NOMO-1 treated with DMSO at 0.1 percent for 48 hours (cell line): ENCODE measurements around the gene STK31.
"Not testable (repeated sequence)": the region's sequence is repeated elsewhere in the genome, so short reads cannot be mapped to it uniquely, and the experiment has no call there.

Source experiments
- DNase-seq: peaks from one replicate; lab custom pipeline; 2025; ENCODE audit not compliant: unreplicated experiment; lab: John Stamatoyannopoulos, UW

STK31 gene, protein sequence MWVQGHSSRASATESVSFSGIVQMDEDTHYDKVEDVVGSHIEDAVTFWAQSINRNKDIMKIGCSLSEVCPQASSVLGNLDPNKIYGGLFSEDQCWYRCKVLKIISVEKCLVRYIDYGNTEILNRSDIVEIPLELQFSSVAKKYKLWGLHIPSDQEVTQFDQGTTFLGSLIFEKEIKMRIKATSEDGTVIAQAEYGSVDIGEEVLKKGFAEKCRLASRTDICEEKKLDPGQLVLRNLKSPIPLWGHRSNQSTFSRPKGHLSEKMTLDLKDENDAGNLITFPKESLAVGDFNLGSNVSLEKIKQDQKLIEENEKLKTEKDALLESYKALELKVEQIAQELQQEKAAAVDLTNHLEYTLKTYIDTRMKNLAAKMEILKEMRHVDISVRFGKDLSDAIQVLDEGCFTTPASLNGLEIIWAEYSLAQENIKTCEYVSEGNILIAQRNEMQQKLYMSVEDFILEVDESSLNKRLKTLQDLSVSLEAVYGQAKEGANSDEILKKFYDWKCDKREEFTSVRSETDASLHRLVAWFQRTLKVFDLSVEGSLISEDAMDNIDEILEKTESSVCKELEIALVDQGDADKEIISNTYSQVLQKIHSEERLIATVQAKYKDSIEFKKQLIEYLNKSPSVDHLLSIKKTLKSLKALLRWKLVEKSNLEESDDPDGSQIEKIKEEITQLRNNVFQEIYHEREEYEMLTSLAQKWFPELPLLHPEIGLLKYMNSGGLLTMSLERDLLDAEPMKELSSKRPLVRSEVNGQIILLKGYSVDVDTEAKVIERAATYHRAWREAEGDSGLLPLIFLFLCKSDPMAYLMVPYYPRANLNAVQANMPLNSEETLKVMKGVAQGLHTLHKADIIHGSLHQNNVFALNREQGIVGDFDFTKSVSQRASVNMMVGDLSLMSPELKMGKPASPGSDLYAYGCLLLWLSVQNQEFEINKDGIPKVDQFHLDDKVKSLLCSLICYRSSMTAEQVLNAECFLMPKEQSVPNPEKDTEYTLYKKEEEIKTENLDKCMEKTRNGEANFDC

DNA sequence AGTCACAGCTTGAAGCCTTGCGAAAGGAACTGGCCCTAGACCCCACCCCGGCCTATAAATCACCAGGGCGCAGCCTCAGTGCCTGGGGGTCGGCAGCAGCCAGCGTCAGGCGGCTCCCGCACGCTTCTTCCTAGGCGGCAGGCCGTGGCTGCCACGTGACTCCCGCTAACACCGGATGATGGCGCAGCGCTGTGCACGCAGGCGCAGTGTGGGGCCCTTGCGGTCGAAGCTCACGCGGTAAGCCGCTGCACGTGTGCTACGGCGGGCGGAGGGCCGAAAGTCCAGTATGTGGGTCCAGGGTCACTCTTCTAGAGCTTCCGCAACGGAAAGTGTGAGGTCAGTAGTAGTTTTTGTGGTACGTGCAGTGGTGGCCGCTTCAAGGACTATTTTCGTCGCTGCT lies at the start of gene STK31:
STK31 (plus strand) TSS at position 220 of the 400 bp plus-strand sequence; CDS start at position 287, 67 bp downstream.
- DNase-seq: no peak

- no peak for DNase-seq
These were observed 48.6 kb upstream of the STK31 start for GRCh38 chr7:23661385-23661784.

DNA sequence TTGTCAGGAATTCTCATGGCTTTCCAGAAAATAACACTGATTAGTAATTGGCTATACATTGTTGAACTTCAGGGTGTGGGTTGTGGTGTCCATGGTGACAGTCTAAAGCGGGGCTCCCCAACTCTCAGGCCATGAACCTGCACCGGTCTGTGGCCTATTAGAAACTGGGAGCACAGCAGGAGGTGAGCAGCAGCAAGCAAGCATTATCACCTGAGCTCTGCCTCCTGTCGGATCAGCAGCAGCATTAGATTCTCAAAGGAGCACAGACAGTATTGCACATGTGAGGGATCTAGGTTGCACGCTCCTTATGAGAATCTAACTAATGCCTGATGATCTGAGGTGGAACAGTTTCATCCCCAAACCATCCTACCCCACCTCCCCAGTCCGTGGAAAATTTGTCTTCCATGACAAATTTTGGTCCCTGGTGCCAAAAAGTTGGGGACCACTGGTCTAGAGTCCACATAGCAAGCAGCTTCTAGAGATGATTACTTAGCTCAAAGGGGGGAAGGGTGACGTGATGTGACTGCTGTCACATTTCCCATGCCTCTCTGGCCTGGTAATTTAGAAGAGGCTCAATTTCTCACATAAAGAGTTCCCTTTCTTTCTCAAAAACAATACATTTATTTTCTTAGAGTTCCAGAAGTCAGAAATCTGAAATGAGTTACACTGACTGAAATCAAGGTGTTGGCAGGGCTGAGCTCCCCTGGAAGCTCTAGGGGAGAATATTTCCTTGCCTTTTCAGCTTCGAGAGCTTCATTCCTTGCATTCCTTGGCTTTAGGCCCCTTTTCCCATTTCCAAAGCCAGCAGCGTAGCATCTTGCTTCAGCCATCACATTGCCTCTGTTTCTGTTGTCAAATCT lies 47.7 kb upstream of the STK31 start:
- DNase-seq: no peak

- no peak for DNase-seq
These were observed 47.1 kb upstream of the STK31 start for GRCh38 chr7:23662984-23663313.

GRCh38 chr7:23664122-23664521 lies 45.9 kb upstream of the STK31 start:
- no peak for DNase-seq

DNA sequence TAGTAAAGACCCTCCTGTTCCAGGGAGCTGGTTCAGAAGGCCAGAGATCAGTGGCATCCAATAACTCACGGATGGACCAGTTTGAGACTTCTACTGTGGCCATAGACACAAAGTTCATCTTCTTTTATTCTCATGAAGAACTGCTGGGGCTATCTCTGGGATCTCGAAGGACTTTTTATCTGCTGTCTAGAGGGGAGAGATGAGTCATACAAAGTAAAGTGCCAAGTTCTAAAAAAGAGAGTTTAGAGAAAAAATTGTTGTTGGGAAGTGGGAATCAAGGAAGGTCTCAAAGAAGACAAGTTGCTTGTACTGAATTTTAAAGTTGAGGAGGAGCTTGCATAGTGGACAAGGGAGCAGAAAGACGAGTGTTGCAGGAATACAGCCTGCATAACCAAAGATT lies 38.0 kb upstream of the STK31 start:
- no peak for DNase-seq

GRCh38 chr7:23679898-23680413 lies 30.1 kb upstream of the STK31 start, which contains the start of gene FAM221A:
Gene FAM221A (plus strand): TSS chr7:23680199. CDS start chr7:23680219, 20 bp downstream.
- DNase-seq: peak; percentile 54

DNA sequence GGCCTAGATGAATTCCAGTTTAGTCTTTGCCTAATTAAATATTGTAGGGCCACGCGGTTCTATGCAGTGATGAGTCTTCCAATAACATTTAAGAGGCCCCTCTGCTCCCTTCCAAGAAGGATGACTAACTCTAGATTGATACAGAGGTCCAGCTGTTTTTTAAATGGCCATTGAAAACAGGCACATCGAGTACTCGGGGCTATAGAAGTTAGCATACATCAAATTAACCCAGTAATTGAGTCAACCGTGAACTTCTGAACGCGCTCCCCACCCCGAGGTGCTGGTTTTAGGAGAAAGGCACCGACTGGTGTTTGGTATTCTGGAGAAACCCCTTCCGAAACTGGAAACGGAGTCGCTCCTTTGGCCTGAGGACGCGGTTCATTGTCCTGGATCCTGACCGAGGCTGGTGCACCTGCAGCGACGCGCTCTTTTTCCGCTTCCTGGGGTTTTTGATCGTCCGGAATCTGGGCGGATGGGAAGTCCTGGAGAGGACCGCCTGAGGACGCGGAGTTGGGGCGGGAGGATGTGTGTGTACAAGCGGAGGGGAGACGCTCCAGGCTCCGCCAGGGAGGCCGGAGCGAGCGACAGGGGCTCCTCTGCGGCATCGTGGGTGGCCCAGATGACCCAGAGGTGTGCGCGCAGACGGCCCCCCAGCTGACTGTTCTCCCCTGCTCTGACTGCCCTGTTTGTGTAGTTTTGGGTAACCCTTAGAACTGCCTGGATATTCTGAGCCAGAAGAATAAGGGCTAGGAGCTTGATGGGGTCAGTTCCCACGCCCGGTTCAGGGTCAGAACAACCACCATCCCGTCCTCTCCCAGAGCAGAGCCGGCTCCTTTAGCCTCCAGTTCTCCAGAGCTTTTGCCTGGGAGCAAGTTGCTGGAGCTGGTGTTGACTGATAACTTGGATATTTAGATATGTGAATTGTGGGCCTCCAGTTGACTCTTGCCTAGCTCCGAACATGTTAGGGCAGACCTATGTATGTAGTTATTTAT lies 29.3 kb upstream of the STK31 start:
- peak; percentile 5 for DNase-seq

DNA sequence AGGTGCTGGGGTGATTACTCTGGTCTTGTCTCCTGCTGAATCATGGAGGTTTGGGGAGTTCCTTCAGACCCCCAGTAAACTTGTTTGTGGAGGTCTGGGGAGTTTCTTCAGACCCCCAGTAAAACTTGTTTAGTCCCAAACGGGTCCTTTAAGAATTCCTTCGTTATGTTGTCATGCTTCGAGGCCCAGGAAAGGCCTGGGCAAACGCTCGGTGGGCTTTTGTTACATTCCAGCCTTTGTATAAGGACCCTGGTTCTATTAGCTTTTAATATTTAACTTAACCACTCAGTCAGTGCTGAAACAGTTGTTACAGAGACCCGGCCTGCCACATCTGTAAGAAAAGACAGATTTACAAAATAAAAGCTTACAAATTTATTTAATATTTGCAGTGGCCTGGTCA lies 26.0 kb upstream of the STK31 start:
- DNase-seq: not testable (repeated sequence)

DNA sequence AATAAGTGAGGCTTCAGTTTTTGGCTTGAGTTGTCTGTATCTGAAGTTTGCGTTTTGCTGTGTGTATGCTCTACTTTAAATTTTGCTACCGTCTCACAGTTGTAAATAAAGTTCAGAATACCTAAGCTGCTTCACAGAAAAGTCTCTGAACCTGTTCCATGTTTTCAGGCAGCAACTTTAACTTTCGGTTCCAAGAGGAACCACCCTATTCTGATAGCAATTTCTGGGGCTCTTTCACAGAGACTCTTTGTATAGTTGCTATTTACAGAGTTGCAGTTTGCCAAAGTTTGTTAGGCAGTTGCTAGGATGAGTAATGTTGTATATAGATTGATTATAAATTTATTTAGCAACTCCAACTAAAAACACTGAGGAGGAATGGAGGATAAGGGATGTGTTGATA lies 24.3 kb upstream of the STK31 start:
- DNase-seq: peak; percentile 23

DNA sequence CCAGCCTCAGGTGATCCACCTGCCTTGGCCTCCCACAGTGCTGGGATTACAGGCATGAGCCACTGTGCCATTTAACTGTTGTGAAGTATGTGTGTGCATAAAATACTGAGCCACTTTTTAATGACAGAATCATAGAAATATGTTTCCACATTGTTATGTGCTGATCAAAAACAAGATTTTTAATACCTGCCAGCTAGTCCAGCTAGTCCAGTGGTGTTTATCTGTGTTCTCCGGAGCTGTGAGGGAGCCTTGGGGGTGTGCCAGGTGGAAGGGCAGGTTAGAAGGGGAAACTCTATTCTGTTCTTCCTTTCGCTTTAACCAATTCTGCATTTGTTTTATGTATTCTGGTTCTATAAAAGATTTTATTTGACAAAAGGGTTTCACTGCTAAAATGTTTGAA lies 23.0 kb upstream of the STK31 start:
- no peak for DNase-seq

DNA sequence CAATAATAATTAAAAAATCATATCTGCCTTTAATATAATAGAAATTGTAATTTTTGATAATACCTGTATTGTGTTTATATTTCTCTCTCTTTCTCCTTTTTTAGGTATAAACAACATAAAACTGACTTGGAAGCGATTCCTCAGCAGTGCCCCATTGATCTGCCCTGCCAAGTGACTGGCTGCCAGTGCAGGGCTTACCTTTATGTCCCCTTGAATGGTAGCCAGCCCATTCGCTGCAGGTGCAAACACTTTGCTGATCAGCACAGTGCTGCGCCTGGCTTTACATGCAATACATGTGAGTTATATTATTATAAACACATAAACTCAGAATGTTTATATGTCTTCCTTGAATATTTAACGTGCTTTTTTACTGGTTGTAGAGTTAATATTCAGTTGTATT lies 20.9 kb upstream of the STK31 start:
- DNase-seq: no peak

GRCh38 chr7:23691320-23691719 lies 18.7 kb upstream of the STK31 start:
- DNase-seq: no peak

DNA sequence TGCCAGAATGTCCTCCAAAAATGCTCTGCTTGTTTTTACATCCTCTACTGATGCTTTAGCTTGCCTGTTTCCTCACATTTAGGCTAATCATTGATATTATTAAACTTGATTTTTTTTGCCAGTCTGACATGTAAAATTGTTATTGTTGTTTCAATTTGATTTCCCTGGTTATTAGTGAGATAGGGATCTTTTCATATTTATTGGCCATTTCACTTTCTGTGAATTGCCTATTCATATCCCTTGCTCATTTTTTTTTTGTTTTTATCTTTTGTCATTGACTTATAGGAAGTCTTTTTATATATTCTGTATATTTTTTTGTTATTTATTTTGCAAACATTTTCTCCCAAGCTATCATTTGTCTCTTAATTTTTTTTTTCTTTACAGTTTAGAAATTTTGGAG lies 16.8 kb upstream of the STK31 start:
- no peak for DNase-seq

DNA sequence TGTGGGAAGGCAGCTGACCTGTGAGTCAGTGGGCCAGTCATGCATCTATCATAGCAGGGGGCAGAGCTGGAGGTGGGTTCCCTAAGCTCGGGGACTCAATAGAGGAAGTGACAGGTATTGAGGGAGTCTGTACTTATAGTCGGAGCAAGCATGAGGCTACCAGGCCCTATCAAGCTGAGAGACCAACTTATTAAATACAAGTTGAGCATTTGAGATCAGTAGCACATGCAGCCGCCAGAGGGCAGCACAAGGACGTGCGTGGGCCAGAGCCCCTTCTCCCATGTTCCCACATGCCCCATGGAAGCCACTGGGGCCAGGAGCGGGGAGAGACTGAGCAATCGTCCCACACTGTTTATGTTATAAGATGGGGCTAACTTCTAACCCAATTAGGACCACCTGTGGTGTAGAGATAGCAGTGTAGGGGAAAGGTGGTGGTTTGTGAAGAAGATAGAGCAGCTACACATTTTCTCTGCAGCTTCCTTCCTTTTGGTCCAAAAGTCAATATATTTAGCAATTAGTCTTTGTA lies 13.0 kb upstream of the STK31 start:
- DNase-seq: peak; percentile 21

- DNase-seq: no peak
These were observed 11.2 kb upstream of the STK31 start for GRCh38 chr7:23698822-23699221.

GRCh38 chr7:23700046-23700445 lies 10.0 kb upstream of the STK31 start:
- DNase-seq: no peak

DNA sequence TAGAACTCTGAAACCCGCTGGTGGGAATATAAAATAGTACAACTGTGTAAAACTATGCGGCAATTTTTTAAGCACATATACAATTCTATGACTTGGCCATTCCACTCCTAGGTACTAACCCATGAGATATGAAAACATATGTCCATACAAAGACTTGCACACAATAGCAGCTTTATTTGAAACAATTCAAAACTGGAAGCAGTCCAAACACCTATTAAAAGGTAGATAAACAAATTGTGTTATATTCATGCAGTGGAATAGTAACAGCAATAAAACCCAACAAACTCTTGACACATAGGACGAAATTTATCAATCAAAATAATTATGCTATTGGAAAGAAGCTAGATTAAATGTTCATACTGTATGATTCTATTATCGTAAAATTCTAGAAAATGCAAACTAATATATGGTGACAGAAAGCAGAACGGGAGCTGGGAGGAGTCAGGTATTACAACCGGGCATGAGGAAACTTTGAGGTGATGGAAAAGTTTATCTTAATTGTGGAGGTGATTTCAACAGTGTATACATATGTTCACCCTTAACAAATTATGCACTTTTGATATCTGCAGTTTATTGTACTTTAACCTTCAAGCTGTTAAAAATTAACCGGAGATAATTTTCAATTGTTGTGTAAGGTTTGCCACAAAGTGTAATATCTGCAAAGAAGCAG lies 803 bp upstream of the STK31 start:
- DNase-seq: no peak
